GM12878 (cell line): ENCODE data around the gene SLC12A5. TPM values are rescaled to one million over a fixed set of nuclear protein-coding genes. Genes with fewer than 3 reads are reported as not detected.

Source experiments
- ATAC-seq: fragments of 200-7000 bp; cut with Tn5 transposase; 3 replicates; pipeline ENCODE4 v1.9.1; 2020; ENCODE audit warnings: mild to moderate bottlenecking, moderate library complexity
- BruUV-seq: library from RNA; stranded (reverse); fragments of 400-500 nt; replicated peaks from 2 replicates; lab custom pipeline; 2021; lab: Mats Ljungman, UMichigan
- CTCF ChIA-PET: fragments of 300-600 bp; sonication (Branson Sonifier 250); formaldehyde crosslinking; extraction: SDS; loops from one replicate; lab custom pipeline; 2021; ENCODE audit warnings: inconsistent platforms; lab: Yijun Ruan, JAX
- POLR2A ChIA-PET: fragments of 350-600 bp; formaldehyde crosslinking; extraction: SDS; loops from one replicate; lab custom pipeline; 2021; ENCODE audit warnings: inconsistent platforms; lab: Charles Lee
- RAD21 ChIA-PET: fragments of 300-600 bp; sonication (Branson Sonifier 250); formaldehyde crosslinking; loops from one replicate; lab custom pipeline; 2023; ENCODE audit warnings: antibody characterized with exemption; ENCODE audit not compliant: unreplicated experiment; lab: Charles Lee
- SMC1A ChIA-PET: fragments of 300-600 bp; sonication (Branson Sonifier 250); formaldehyde crosslinking; loops from one replicate; lab custom pipeline; 2023; ENCODE audit not compliant: unreplicated experiment, uncharacterized antibody; lab: Charles Lee
- DNase-seq: peaks from one replicate; pipeline ENCODE4 v3.0.0-alpha.2; 2011; ENCODE audit warnings: low read depth, low spot score
- FAIRE-seq: peaks from 3 replicates; lab custom pipeline; 2011; peaks lifted over from hg19 to GRCh38; lab: Jason Lieb, UNC
- H2AFZ ChIP-seq: 2 replicates; pipeline ENCODE4 v1.6.0; 2011; ENCODE audit warnings: low read depth, low read length, control low read depth; ENCODE audit not compliant: control insufficient read depth
- H3K27ac ChIP-seq: 2 replicates; pipeline ENCODE4 v1.5.1; 2011; ENCODE audit warnings: control low read depth; ENCODE audit not compliant: control insufficient read depth, insufficient read depth
- H3K27me3 ChIP-seq, 2 experiments: replicated peaks in 1 of 2; 2 replicates each; pipeline versions ENCODE4 v1.6.0 to v1.6.1; 2011; ENCODE audit warnings: low read length in 1 of 2; ENCODE audit not compliant: control insufficient read depth in 2 of 2, insufficient read depth in 2 of 2
- H3K36me3 ChIP-seq, 2 experiments: 2 replicates each; pipeline ENCODE4 v1.5.1; 2011; ENCODE audit warnings: low read length in 1 of 2; ENCODE audit not compliant: control insufficient read depth in 2 of 2, insufficient read depth in 2 of 2
- H3K4me1 ChIP-seq: 2 replicates; pipeline ENCODE4 v1.6.1; 2011; ENCODE audit warnings: mild to moderate bottlenecking, low read length, moderate library complexity, mixed read lengths; ENCODE audit not compliant: control insufficient read depth, insufficient read depth
- H3K4me2 ChIP-seq: 2 replicates; pipeline ENCODE4 v1.6.0; 2011; ENCODE audit warnings: control low read depth; ENCODE audit not compliant: control insufficient read depth, insufficient read depth
- H3K4me3 ChIP-seq: fragments of 200-600 bp; sonication (generic); 2 replicates; pipeline ENCODE4 v1.5.1; 2016
- H3K79me2 ChIP-seq: 2 replicates; pipeline ENCODE4 v1.6.0; 2011; ENCODE audit warnings: low read length; ENCODE audit not compliant: control insufficient read depth, insufficient read depth
- H3K9ac ChIP-seq: 2 replicates; pipeline ENCODE4 v1.8.0; 2011; ENCODE audit warnings: low read length, control low read depth, mixed read lengths; ENCODE audit not compliant: control insufficient read depth, insufficient read depth
- H3K9me3 ChIP-seq: replicated peaks from 3 replicates; pipeline ENCODE4 v1.5.1; 2011; ENCODE audit warnings: mild to moderate bottlenecking, low read length; ENCODE audit not compliant: control insufficient read depth, insufficient read depth
- H4K20me1 ChIP-seq: 2 replicates; pipeline ENCODE4 v1.6.0; 2011; ENCODE audit not compliant: control insufficient read depth, insufficient read depth
- BACH1 ChIP-seq: fragments of 450-650 bp; IDR thresholded peaks from 2 replicates; pipeline ENCODE4 v1.6.1; 2017; ENCODE audit warnings: mild to moderate bottlenecking, borderline replicate concordance
- CBFB ChIP-seq: IDR thresholded peaks from 2 replicates; pipeline ENCODE4 v1.6.1; 2016; ENCODE audit warnings: antibody characterized with exemption, low read depth
- ESRRA ChIP-seq: IDR thresholded peaks from 2 replicates; pipeline ENCODE4 v1.6.1; 2012; ENCODE audit warnings: mild to moderate bottlenecking, low read length, improper control_type of control experiment
- HSF1 ChIP-seq: fragments of 150-350 bp; IDR thresholded peaks from 2 replicates; pipeline ENCODE4 v1.6.1; 2014; ENCODE audit warnings: mild to moderate bottlenecking, low read depth, low read length
- IRF4 ChIP-seq: IDR thresholded peaks from 2 replicates; pipeline ENCODE4 v1.6.1; 2011; ENCODE audit warnings: low read depth, low read length
- IRF5 ChIP-seq: fragments of 450-650 bp; IDR thresholded peaks from 2 replicates; pipeline ENCODE4 v1.6.1; 2017; ENCODE audit warnings: borderline replicate concordance
- KAT2A ChIP-seq: conservative IDR thresholded peaks from 2 replicates; pipeline ENCODE4 v1.6.1; 2011; ENCODE audit warnings: low read depth, low read length; ENCODE audit not compliant: control insufficient read depth
- KLF5 ChIP-seq: fragments of 450-650 bp; IDR thresholded peaks from 2 replicates; pipeline ENCODE4 v1.6.1; 2014; ENCODE audit warnings: mild to moderate bottlenecking; ENCODE audit not compliant: partially characterized antibody
- RAD21 ChIP-seq: IDR thresholded peaks from 2 replicates; pipeline ENCODE4 v1.6.1; 2011; ENCODE audit warnings: mild to moderate bottlenecking, low read depth, low read length, moderate library complexity; ENCODE audit not compliant: insufficient read depth
- REST ChIP-seq: IDR thresholded peaks from 2 replicates; pipeline ENCODE4 v1.6.1; 2012; ENCODE audit warnings: mild to moderate bottlenecking, low read depth, low read length
- SRF ChIP-seq, 2 experiments: IDR thresholded peaks; 2 replicates each; pipeline ENCODE4 v1.6.1; 2011; ENCODE audit warnings: low read depth in 2 of 2, low read length in 2 of 2, mild to moderate bottlenecking in 1 of 2, moderate library complexity in 1 of 2
- ZNF217 ChIP-seq: fragments of 450-650 bp; IDR thresholded peaks from 2 replicates; pipeline ENCODE4 v1.6.1; 2017; ENCODE audit warnings: antibody characterized with exemption, mild to moderate bottlenecking
- WGBS: methylation state at CpG from one replicate; pipeline ENCODE4 v1.1.6; 2016; ENCODE audit warnings: low lambda C conversion rate; ENCODE audit not compliant: insufficient replicate concordance, insufficient coverage; ENCODE audit errors: missing lambda C conversion rate; 5-methylcytosine and 5-hydroxymethylcytosine counted together
- in situ Hi-C: fragments of 300-500 bp; cut with MboI; formaldehyde crosslinking; loops from 9 replicates; pipeline ENCODE4 v1.14.3; 2018; ENCODE audit warnings: mixed read lengths
- intact Hi-C: fragments of 100-400 bp; cut with micrococcal nuclease; formaldehyde crosslinking; loops from one replicate; pipeline ENCODE4 v1.14.2; 2022; ENCODE audit not compliant: unreplicated experiment
- polyA plus RNA-seq, 11 experiments: library from polyadenylated mRNA; depleted of rRNA in 4 of 11; unstranded in 6 of 11; stranded (reverse) in 5 of 11; fragments of >200 nt; fragmentation: Nextera tagmentation in 4 of 11; fragmentation: Illumina TruSeq in 1 of 11; extraction: Ambion mirVana in 4 of 11; extraction: Trizol in 1 of 11; gene quantifications; 1 replicate in 1 of 11; 2 replicates in 10 of 11; pipeline versions ENCODE4 v1.2.1 to v1.2.3, GENCODE V29; 2011 to 2016; ENCODE audit warnings: inconsistent platforms in 2 of 11, missing spikeins in 2 of 11, low read depth in 1 of 11
- total RNA-seq, 4 experiments: library from RNA; depleted of rRNA in 3 of 4; stranded (reverse); fragments of >200 nt in 3 of 4; fragmentation: Illumina TruSeq in 1 of 4; extraction: Trizol in 1 of 4; gene quantifications; 2 replicates each; pipeline versions ENCODE4 v1.2.1 to v1.2.3, GENCODE V29; 2013 to 2021

Gene SLC12A5
- total and polyA plus RNA-seq, 10 of the 15 experiments (the other 5 are each of a cell fraction or from before 2014, with no cell fraction given), result 0.26 to 2.7 (median 1.2) TPM

GRCh38 chr20:46021361-46022359 is 7.4 kb upstream of the SLC12A5 start (continued):
- TF ChIP-seq REST, result no peak
- no peak for TF ChIP-seq SRF (IDR thresholded peaks at IDR 0.05; ENCODE audit: low read depth in 2 of 2, low read length in 2 of 2)

GRCh38 chr20:46022411-46023147 is 6.4 kb upstream of the SLC12A5 start:
- peak overlapping the region; percentile 38; the same call in 1 of the 2 replicates for H3K4me3 ChIP-seq
- no peak overlapping the region for H3K27ac ChIP-seq
- BruUV-seq, result no TSS peak
- no peak for DNase-seq
- WGBS, result under 1% methylated on average over 26 of the region's 37 CpGs
- FAIRE-seq, result no peak
- intact Hi-C loops, result loop anchor here (1.0 to 2.0 kb wide), 3 partner anchors 65 to 152 kb away; no protein-coding TSS in a partner anchor
- no peaks in the 10 kb centered on the region for H3K79me2 ChIP-seq
- H3K27me3 ChIP-seq, result peaks cover 2 to 4% of the 10 kb centered on the region in 2 experiments; a peak in 2 of 4 replicates
- H4K20me1 ChIP-seq, result no peaks in the 10 kb centered on the region
- H3K4me1 ChIP-seq, result no peaks in the 10 kb centered on the region
- in situ Hi-C loops, result no loop called here
- CTCF ChIA-PET, result interaction anchor here (0.6 to 2.6 kb wide), 29 partner anchors 8 to 384 kb away, joined by 3 to 16 read pairs (median 5); partner anchors contain the start of gene ELMO2
- no peak overlapping the region; the same call in 1 of the 2 replicates for H2AFZ ChIP-seq
- H3K9ac ChIP-seq, result no peak overlapping the region
- H3K36me3 ChIP-seq, result no peaks in the 10 kb centered on the region
- RAD21 ChIA-PET, result interaction anchor here (0.9 to 1.6 kb wide), 10 partner anchors 8 to 326 kb away, joined by 3 to 11 read pairs (median 4); no protein-coding TSS in a partner anchor
- SMC1A ChIA-PET, result interaction anchor here (1.1 to 2.9 kb wide), 7 partner anchors 64 to 327 kb away, joined by 3 to 11 read pairs (median 4); no protein-coding TSS in a partner anchor
- POLR2A ChIA-PET, result interaction anchor here (0.7 kb wide), 1 partner anchor 94 kb away, joined by 6 read pairs; no protein-coding TSS in a partner anchor
- H3K9me3 ChIP-seq, result no peaks in the 10 kb centered on the region
- H3K4me2 ChIP-seq, result peak overlapping the region; percentile 70
- ATAC-seq, result peak; percentile 84
- TF ChIP-seq CBFB (no peak), KLF5 (no peak), KAT2A (no peak), ZNF217 (no peak), BACH1 (no peak), RAD21 (peak; percentile 75), IRF5 (no peak), IRF4 (no peak), HSF1 (no peak), ESRRA (no peak)
